ENCODE measurements around the gene TUT4.

DNA sequence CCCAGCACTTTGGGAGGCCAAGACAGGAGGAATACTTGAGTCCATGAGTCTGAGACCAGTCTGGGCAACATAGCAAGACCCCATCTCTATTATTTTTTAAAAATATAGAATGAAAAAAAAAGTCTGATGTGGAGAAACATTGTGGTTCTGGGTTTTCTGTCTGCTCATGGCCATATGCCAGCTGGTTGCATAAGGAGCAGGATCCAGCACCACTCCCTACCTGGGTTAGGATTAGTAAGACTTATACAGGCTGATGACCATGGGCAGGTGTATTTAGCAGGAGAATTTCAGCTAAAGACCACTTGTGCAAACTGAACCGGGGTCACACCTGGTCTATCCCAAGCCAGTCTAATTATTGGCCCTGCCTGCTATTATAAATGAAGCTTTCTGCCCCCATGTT, 32.6 kb upstream of the TUT4 start:
- TF ChIP-seq, protein P1, sequence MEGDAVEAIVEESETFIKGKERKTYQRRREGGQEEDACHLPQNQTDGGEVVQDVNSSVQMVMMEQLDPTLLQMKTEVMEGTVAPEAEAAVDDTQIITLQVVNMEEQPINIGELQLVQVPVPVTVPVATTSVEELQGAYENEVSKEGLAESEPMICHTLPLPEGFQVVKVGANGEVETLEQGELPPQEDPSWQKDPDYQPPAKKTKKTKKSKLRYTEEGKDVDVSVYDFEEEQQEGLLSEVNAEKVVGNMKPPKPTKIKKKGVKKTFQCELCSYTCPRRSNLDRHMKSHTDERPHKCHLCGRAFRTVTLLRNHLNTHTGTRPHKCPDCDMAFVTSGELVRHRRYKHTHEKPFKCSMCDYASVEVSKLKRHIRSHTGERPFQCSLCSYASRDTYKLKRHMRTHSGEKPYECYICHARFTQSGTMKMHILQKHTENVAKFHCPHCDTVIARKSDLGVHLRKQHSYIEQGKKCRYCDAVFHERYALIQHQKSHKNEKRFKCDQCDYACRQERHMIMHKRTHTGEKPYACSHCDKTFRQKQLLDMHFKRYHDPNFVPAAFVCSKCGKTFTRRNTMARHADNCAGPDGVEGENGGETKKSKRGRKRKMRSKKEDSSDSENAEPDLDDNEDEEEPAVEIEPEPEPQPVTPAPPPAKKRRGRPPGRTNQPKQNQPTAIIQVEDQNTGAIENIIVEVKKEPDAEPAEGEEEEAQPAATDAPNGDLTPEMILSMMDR (IDR thresholded peaks at IDR 0.05; ENCODE audit: poor library complexity, severe bottlenecking): no peak
- TF ChIP-seq EP300 (conservative IDR thresholded peaks at IDR 0.05; ENCODE audit: poor library complexity, severe bottlenecking) (no peak), EZH2 (IDR thresholded peaks at IDR 0.05; ENCODE audit: borderline replicate concordance, insufficient read depth, low read length, poor library complexity, severe bottlenecking) (no peak), POLR2AphosphoS5 (IDR thresholded peaks at IDR 0.05) (no peak), RAD21 (conservative IDR thresholded peaks at IDR 0.05) (no peak), SMC3 (conservative IDR thresholded peaks at IDR 0.05; ENCODE audit: poor library complexity) (no peak), TAF1 (IDR thresholded peaks at IDR 0.05; ENCODE audit: low read depth) (no peak), MXI1 (conservative IDR thresholded peaks at IDR 0.05; ENCODE audit: poor library complexity, severe bottlenecking) (no peak)
- TF ChIP-seq, protein P2, sequence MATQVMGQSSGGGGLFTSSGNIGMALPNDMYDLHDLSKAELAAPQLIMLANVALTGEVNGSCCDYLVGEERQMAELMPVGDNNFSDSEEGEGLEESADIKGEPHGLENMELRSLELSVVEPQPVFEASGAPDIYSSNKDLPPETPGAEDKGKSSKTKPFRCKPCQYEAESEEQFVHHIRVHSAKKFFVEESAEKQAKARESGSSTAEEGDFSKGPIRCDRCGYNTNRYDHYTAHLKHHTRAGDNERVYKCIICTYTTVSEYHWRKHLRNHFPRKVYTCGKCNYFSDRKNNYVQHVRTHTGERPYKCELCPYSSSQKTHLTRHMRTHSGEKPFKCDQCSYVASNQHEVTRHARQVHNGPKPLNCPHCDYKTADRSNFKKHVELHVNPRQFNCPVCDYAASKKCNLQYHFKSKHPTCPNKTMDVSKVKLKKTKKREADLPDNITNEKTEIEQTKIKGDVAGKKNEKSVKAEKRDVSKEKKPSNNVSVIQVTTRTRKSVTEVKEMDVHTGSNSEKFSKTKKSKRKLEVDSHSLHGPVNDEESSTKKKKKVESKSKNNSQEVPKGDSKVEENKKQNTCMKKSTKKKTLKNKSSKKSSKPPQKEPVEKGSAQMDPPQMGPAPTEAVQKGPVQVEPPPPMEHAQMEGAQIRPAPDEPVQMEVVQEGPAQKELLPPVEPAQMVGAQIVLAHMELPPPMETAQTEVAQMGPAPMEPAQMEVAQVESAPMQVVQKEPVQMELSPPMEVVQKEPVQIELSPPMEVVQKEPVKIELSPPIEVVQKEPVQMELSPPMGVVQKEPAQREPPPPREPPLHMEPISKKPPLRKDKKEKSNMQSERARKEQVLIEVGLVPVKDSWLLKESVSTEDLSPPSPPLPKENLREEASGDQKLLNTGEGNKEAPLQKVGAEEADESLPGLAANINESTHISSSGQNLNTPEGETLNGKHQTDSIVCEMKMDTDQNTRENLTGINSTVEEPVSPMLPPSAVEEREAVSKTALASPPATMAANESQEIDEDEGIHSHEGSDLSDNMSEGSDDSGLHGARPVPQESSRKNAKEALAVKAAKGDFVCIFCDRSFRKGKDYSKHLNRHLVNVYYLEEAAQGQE (IDR thresholded peaks at IDR 0.05; ENCODE audit: borderline replicate concordance): no peak
